ENCODE results near the gene PRSS21. TPM values are rescaled to one million over a fixed set of nuclear protein-coding genes. Genes with fewer than 3 reads are reported as not detected.

The PRSS21 gene
- 0.15 TPM in 1 of 5 replicates, not detected in the others for total RNA-seq (2022; extraction: Qiagen RNA extraction; ENCODE audit: low read depth)

GRCh38 chr16:2816751-2817339 lies at the start of gene PRSS21:
TSS of gene PRSS21 (plus strand) at chr16:2817237. CDS start at chr16:2817269, 32 bp downstream.

DNA sequence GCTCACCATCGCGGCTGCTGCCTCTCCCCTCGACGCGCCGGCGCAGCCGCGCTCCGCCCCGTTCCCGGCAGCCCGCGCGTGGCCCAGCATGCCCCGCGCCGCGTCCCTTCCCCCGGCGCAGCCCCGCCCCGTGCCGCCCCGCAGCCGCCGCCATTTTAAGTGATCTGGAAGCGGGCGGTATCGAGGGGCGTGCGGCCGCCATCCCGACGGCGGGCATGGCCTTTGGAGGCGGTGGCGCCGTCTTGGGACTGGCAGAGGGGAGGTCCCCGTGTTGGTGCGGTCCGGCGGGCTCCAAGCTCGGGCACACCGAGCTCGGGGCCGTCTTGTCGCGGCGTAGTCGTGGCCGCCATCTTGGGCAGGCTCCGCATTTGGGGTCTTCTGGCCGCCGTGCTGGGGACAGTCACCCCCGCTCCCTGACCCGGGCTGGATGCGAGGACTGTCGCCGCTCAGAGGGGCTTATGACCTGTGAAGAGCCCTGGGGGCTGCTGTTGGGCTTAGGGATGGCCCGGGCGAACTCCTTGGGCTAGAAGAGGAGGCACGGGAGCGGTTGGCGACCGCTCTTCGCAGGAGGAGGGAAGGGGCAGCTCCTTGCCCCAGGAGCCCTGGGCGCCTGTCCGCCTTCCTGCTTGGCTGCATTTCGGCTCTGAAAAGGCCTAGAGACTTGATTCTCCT lies 39.7 kb upstream of the PRSS21 start, which contains the start of gene ELOB:
ELOB (minus strand) TSS at position 50 of the 672 bp plus-strand sequence; CDS start at position 9, 41 bp downstream.

GRCh38 chr16:2787406-2787805 lies 29.6 kb upstream of the PRSS21 start, which contains the start of gene PRSS33:
TSS of gene PRSS33 (minus strand) at chr16:2787560. CDS start at chr16:2786547, 1,013 bp downstream.

DNA sequence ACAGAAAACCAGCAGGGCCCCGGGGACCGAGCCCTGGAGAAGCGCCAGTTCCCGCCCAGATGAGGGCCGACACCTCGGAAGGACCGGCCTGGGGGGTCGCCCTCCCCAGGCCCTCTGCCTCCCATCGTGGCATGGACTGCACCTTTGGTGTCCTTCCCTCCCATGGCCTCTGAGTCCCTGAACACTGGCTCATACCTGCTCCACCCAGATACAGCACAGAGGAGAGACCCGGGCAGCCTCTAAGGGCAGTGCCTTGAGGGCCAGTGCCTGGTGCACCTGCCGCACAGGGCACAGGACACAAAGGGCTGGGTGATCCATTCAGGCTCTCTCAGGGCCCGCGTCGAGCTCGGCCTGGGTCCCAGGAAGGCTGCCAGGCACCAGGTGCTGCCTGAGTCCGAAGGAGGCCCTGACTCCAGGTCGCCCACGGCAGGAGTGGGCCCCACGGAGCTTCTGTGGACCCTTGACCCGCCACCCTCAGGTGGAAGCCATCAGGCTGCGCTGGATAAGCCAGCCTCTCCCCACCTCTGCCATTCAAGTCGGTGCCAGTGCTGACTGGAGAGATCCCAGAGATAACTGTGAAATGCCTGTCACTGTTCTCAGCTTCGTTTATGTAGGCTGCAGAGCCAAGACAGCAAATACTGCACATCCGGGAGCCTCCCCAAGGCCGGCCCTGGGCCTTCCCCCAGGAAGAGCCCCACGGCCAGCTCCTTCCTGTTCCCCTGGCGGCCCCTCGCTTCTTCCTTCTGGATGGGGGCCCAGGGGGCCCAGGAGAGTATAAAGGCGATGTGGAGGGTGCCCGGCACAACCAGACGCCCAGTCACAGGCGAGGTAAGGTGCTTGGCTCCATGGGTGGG lies 12.7 kb downstream of the PRSS21 start, which contains the start of gene ZG16B:
ZG16B (plus strand) TSS at position 803 of the 854 bp plus-strand sequence. CDS start 139 bp downstream, outside the sequence.

DNA sequence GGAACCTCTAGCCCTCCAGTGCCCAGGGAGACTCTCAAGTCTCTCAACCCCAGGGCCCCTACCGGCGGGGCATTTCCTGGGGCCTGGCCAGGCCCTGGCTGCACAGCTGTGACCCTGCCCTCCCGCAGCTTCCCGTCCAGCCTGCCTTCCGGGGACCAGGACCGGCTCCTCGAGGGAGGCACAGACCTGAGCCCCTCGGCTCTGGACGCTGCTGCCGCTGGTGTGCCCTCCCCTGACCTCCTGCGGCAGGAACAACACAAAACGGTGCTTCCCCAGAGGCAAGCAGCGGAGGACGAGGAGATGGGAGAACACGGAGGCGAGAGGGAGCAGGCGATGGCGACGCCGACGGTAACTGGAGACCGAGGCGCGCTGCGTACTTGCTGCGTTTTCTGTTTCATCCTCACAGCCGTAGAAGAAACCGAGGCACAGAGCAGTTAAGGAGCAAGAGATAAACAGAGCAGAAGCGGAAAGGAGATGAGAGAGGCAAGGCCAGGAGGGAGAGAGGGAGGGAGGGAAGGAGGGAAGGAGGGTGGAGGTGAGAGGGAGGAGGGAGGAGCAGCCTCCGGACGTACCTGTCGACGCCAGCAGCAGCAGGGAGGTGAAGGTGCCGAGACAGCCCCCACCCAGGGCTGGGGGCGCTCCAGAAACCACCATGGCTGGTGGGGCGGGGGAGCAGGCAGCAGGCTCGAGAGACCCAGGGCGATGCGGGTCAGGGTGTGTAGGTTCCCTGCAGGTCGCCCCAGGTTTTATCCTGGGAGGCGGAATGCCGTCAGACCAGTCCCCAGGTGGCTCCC lies 40.6 kb downstream of the PRSS21 start, which contains the start of gene PRSS22:
PRSS22 (minus strand) TSS at position 720 of the 794 bp plus-strand sequence; CDS start at position 654, 66 bp downstream.

Other genes with a start within 250 kb of the PRSS21 start
- 36.0 to 45.0 TPM (median 43.8 TPM) in 5 replicates for gene KCTD5, start 134.7 kb upstream of the PRSS21 start, total RNA-seq (2022; extraction: Qiagen RNA extraction; ENCODE audit: low read depth)
- gene PRSS27, start 97.0 kb upstream of the PRSS21 start, total RNA-seq (2022; extraction: Qiagen RNA extraction; ENCODE audit: low read depth) = 0.71 to 1.9 TPM (median 1.3 TPM) in 5 replicates
- 305 to 408 TPM (median 384 TPM) in 5 replicates for gene SRRM2, start 64.6 kb upstream of the PRSS21 start, total RNA-seq (2022; extraction: Qiagen RNA extraction; ENCODE audit: low read depth)
- gene ELOB, start 40.0 kb upstream of the PRSS21 start, total RNA-seq (2022; extraction: Qiagen RNA extraction; ENCODE audit: low read depth) = 488 to 558 TPM (median 510 TPM) in 5 replicates
- not detected in 5 replicates for gene PRSS33, start 29.7 kb upstream of the PRSS21 start, total RNA-seq (2022; extraction: Qiagen RNA extraction; ENCODE audit: low read depth)
- gene PRSS41, start 18.8 kb upstream of the PRSS21 start, total RNA-seq (2022; extraction: Qiagen RNA extraction; ENCODE audit: low read depth) = not detected in 5 replicates
- 0.61 to 1.3 TPM (median 1.00 TPM) in 5 replicates for gene ZG16B, start 13.1 kb downstream of the PRSS21 start, total RNA-seq (2022; extraction: Qiagen RNA extraction; ENCODE audit: low read depth)
- gene PRSS22, start 40.9 kb downstream of the PRSS21 start, total RNA-seq (2022; extraction: Qiagen RNA extraction; ENCODE audit: low read depth) = 0.39 to 1.4 TPM (median 1.3 TPM) in 5 replicates
- 46.6 to 54.3 TPM (median 52.3 TPM) in 5 replicates for gene FLYWCH2, start 66.0 kb downstream of the PRSS21 start, total RNA-seq (2022; extraction: Qiagen RNA extraction; ENCODE audit: low read depth)
- 19.4 to 31.3 TPM (median 26.1 TPM) in 5 replicates for gene FLYWCH1, start 94.7 kb downstream of the PRSS21 start, total RNA-seq (2022; extraction: Qiagen RNA extraction; ENCODE audit: low read depth)
- 1.3 to 3.0 TPM (median 2.3 TPM) in 5 replicates for gene KREMEN2, start 147.0 kb downstream of the PRSS21 start, total RNA-seq (2022; extraction: Qiagen RNA extraction; ENCODE audit: low read depth)
- gene PAQR4, start 152.1 kb downstream of the PRSS21 start, total RNA-seq (2022; extraction: Qiagen RNA extraction; ENCODE audit: low read depth) = 32.0 to 45.1 TPM (median 41.2 TPM) in 5 replicates
- gene PKMYT1, start 163.2 kb downstream of the PRSS21 start, total RNA-seq (2022; extraction: Qiagen RNA extraction; ENCODE audit: low read depth) = 65.1 to 89.9 TPM (median 84.9 TPM) in 5 replicates
- gene CLDN9, start 195.7 kb downstream of the PRSS21 start, total RNA-seq (2022; extraction: Qiagen RNA extraction; ENCODE audit: low read depth) = 0.23 to 0.48 TPM (median 0.29 TPM) in 5 replicates
- gene CLDN6, start 200.9 kb downstream of the PRSS21 start, total RNA-seq (2022; extraction: Qiagen RNA extraction; ENCODE audit: low read depth) = 0.24 to 0.57 TPM (median 0.48 TPM) in 5 replicates
- 446 to 645 TPM (median 558 TPM) in 5 replicates for gene TNFRSF12A, start 203.1 kb downstream of the PRSS21 start, total RNA-seq (2022; extraction: Qiagen RNA extraction; ENCODE audit: low read depth)
- gene HCFC1R1, start 206.7 kb downstream of the PRSS21 start, total RNA-seq (2022; extraction: Qiagen RNA extraction; ENCODE audit: low read depth) = 212 to 248 TPM (median 240 TPM) in 5 replicates
- 25.3 to 35.1 TPM (median 31.9 TPM) in 5 replicates for gene THOC6, start 206.8 kb downstream of the PRSS21 start, total RNA-seq (2022; extraction: Qiagen RNA extraction; ENCODE audit: low read depth)
- gene BICDL2, start 219.7 kb downstream of the PRSS21 start, total RNA-seq (2022; extraction: Qiagen RNA extraction; ENCODE audit: low read depth) = not detected in 5 replicates
- 0.81 to 1.2 TPM (median 0.90 TPM) in 5 replicates for gene MMP25, start 229.3 kb downstream of the PRSS21 start, total RNA-seq (2022; extraction: Qiagen RNA extraction; ENCODE audit: low read depth)
- 21.6 to 35.8 TPM (median 29.8 TPM) in 5 replicates for gene IL32, start 248.4 kb downstream of the PRSS21 start, total RNA-seq (2022; extraction: Qiagen RNA extraction; ENCODE audit: low read depth)

All from A549 treated with GW870086 at 1 μM for 4 hours (cell line).